Esophagus muscularis mucosa (tissue), 4 donors: ENCODE measurements around the gene ARID4B.
"Not testable (repeated sequence)": the region's sequence is repeated elsewhere in the genome, so short reads cannot be mapped to it uniquely, and the experiment has no call there.

ENCODE experiments used
- EP300 ChIP-seq: sonication (generic); formaldehyde crosslinking; IDR thresholded peaks from one replicate; pipeline ENCODE4 v1.6.1; 2017; ENCODE audit warnings: antibody characterized with exemption
- POLR2A ChIP-seq: fragments of 450-650 bp; IDR thresholded peaks from one replicate; pipeline ENCODE4 v1.6.1; 2017; ENCODE audit warnings: antibody characterized with exemption, moderate library complexity, mild to moderate bottlenecking, low read depth
- TF ChIP-seq, protein P1 (sequence below), 3 experiments: fragments of 200-600 bp in 2 of 3; fragments of 450-650 bp in 1 of 3; sonication (generic) in 2 of 3; IDR thresholded peaks; one replicate each; pipeline ENCODE4 v1.5.1; 2017 to 2019; ENCODE audit warnings: antibody characterized with exemption in 3 of 3, mild to moderate bottlenecking in 2 of 3, moderate library complexity in 1 of 3

GRCh38 chr1:235258068-235258467 is 69.9 kb downstream of the ARID4B start:
- not testable (repeated sequence) for TF ChIP-seq POLR2A, EP300
- TF ChIP-seq, protein P1, sequence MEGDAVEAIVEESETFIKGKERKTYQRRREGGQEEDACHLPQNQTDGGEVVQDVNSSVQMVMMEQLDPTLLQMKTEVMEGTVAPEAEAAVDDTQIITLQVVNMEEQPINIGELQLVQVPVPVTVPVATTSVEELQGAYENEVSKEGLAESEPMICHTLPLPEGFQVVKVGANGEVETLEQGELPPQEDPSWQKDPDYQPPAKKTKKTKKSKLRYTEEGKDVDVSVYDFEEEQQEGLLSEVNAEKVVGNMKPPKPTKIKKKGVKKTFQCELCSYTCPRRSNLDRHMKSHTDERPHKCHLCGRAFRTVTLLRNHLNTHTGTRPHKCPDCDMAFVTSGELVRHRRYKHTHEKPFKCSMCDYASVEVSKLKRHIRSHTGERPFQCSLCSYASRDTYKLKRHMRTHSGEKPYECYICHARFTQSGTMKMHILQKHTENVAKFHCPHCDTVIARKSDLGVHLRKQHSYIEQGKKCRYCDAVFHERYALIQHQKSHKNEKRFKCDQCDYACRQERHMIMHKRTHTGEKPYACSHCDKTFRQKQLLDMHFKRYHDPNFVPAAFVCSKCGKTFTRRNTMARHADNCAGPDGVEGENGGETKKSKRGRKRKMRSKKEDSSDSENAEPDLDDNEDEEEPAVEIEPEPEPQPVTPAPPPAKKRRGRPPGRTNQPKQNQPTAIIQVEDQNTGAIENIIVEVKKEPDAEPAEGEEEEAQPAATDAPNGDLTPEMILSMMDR (IDR thresholded peaks at IDR 0.05): not testable (repeated sequence)
